Measurements from ENCODE around the gene SCN5A. TPM values are rescaled to one million over a fixed set of nuclear protein-coding genes. Genes with fewer than 3 reads are reported as not detected.

Gene SCN5A
- total and polyA plus RNA-seq, 2 donors = 1.1 to 3.1 TPM

DNA sequence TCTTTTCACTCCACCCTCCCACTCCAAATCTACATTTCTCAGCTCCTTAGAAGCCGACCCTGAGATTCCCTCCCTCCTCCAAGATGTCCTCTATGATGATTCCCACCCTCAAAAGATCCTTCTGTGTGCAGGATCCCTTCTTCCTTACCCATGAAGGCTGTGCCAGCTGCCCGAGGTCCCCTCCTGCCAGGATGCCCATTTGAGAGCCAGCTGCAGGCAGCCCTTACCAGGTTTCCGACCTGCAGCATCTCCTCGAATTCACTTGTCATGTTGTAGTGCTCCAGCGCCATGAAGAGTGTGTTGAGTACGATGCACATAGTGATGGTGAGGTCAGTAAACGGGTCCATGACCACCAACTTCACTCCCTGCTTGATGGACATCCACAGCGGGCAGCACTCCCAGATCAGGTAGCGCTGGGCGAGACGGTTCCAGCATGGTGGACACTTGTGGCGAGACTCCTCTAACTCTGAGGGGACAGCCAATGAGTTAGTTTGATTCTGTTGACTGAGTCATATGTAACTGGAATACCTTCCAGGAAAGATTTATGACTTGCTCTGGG lies 51.9 kb downstream of the SCN5A start:
- no peak overlapping the region for H3K27ac ChIP-seq (ENCODE audit: low read depth)
- no peak overlapping the region for H3K4me3 ChIP-seq (ENCODE audit: low read depth, low read length)
- no peaks in the 10 kb centered on the region for H3K36me3 ChIP-seq (ENCODE audit: insufficient read depth)
- 94% methylated on average over 12 of the region's 12 CpGs for WGBS
- H3K4me1 ChIP-seq (ENCODE audit: insufficient read depth) = no peaks in the 10 kb centered on the region
- DNase-seq (ENCODE audit: extremely low spot score) = no peak

DNA sequence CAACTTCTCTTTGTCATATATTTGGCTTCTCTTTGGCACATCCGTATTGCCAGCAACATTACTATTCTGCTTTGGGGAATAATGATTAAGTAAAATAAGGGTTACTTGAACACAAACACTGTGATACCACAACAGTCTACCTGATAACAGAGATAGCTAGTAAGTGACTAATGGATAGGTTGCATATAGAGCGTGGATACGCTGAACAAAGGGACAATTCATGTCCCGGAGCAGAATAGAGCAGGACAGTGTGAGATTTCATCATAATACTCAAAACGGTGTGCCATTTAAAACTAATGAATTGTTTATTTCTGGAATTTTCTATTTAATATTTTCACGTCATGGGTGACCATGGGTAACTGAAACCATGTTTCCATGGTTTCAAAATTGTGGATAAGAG lies 54.1 kb downstream of the SCN5A start:
- H3K4me3 ChIP-seq (ENCODE audit: low read depth, low read length) = no peak overlapping the region
- no peak for DNase-seq (ENCODE audit: extremely low spot score)
- no peaks in the 10 kb centered on the region for H3K36me3 ChIP-seq (ENCODE audit: insufficient read depth)
- 82% methylated on average over 6 of the region's 6 CpGs for WGBS
- H3K4me1 ChIP-seq (ENCODE audit: insufficient read depth) = no peaks in the 10 kb centered on the region
- H3K27ac ChIP-seq (ENCODE audit: low read depth) = no peak overlapping the region

DNA sequence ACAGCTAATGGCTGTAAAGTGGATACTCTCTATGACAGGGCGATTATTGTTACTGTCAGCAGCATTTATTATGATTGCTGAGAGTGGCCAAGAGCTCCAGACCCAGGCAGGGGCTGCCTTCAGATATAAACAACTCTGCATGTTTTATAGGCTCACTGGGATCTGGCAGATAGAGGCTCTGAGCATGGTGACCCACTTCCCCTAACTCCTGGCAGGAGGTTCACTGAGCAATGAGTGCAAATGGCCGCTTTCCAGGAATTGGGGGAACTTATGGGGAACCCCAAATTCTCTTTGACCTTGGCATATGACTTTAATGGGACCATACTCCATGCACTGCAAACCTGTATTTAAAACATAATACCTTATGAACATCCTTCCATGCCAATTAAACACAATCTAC lies 59.0 kb downstream of the SCN5A start:
- Histone ChIP-seq H3K4me3 (ENCODE audit: low read depth, low read length) (no peak overlapping the region), H3K36me3 (ENCODE audit: insufficient read depth) (no peaks in the 10 kb centered on the region), H3K4me1 (ENCODE audit: insufficient read depth) (no peaks in the 10 kb centered on the region), H3K27ac (ENCODE audit: low read depth) (no peak overlapping the region)
- WGBS = 24% methylated on average over 2 of the region's 2 CpGs
- no peak for DNase-seq (ENCODE audit: extremely low spot score)

DNA sequence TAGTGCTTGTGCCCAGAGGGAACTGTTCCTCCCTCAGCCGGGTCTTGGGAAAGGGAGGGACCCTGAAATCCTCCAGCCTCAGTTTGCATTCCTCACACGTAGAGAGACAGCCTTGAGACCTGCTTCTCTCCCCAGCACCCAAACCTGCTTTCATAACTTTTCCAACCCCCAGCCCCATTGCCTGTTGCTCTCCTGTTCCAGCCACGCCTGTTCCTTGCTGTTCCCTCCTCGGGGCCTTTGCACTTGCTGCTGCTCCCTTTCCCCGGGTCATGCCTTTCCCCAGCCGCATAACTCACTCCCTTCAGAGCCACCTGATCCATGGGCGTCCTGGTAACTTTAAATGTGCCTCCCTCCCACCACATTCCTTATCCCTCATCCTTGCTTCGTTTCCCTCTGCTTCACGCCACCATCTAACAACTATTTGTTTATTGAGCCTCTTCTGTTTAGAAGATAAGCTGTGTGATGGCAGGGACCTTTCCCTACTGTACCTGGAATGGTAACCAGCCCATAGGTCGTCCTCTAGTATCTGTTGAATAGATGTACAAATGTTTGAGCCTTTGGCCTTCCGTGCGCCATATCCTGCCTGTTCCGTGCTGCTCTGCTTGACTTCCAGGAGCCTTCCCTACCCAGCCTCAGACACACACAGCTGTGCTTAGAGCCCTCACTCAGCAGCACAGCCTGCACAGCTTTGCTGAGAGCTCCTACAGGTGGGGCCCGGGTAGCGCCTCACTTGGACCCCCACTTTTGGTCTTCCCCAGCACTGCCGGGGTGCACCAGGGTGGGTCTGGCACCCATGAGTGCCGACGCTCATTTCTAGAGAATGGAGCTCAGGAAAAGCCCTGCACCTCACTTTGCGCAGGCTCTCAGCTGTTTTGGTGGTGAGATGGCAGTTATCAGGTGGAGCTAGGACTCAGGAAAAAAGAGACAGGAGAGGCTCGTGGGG lies 60.2 kb downstream of the SCN5A start:
- WGBS = 86% methylated on average over 20 of the region's 20 CpGs
- no peaks in the 10 kb centered on the region for H3K36me3 ChIP-seq (ENCODE audit: insufficient read depth)
- H3K27ac ChIP-seq (ENCODE audit: low read depth) = no peak overlapping the region
- H3K4me1 ChIP-seq (ENCODE audit: insufficient read depth) = no peaks in the 10 kb centered on the region
- no peak for DNase-seq (ENCODE audit: extremely low spot score)
- H3K4me3 ChIP-seq (ENCODE audit: low read depth, low read length) = no peak overlapping the region

DNA sequence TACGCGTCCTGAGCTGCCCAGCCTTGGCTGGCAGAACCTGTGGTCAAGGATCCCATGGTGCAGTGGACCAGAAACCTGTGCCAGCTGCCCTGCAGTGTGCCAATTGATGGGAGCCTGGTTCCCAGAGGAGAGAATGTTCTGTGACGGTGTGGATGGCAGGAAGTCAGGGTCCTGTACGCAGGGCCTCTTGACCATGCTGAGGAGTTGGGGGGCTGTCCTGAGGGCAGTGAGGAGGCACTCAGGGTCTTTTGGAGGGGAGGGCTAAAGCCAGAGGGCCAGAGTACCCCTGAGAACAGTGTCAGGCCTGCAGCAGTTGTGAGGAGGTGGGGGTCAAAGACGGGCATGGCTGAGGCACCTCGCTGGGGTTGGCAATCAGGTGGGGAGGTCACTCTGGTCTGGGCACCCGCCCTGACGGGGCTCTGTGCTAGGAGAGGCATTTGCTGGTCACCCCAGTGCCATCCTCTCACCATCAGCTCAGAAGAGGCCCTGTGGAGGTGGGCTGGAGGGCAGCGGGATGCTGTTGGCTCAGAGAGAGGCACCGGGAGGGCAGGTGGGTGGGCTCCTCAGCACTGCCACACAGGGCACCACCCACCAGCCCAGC lies 61.0 kb downstream of the SCN5A start:
- H3K4me3 ChIP-seq (ENCODE audit: low read depth, low read length) = no peak overlapping the region
- DNase-seq (ENCODE audit: extremely low spot score) = no peak
- H3K36me3 ChIP-seq (ENCODE audit: insufficient read depth) = no peaks in the 10 kb centered on the region
- 66% methylated on average over 10 of the region's 10 CpGs for WGBS
- H3K27ac ChIP-seq (ENCODE audit: low read depth) = no peak overlapping the region
- no peaks in the 10 kb centered on the region for H3K4me1 ChIP-seq (ENCODE audit: insufficient read depth)

DNA sequence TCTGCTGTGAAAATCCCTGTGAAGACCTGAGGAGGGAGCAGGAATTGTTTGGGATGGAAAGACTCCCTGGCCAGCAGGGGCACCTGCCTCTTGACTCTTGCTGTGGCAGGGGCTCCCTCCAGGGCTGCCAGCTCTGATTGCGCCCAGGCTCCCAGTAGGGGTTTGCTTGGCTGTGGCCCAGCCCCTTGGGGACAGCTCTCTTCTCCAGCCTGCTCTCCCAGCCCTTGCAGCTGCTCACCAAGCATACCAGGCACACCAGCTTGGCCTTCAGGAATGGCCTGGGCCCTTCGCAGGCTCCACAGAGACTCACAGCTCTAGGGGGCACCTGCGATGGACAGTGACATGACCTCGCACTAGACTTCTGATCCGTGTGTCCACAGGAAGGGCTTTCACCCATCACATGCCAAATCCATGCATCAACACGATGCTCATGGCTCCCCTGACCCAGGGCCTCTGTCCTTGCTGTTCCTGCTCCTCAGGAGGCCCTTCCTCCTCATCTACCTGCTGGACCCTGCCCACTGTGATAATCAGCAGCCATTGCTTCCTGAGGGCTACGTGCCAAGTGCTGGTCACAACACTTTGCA lies 61.8 kb downstream of the SCN5A start:
- Histone ChIP-seq H3K27ac (ENCODE audit: low read depth) (no peak overlapping the region), H3K4me3 (ENCODE audit: low read depth, low read length) (no peak overlapping the region), H3K4me1 (ENCODE audit: insufficient read depth) (no peaks in the 10 kb centered on the region), H3K36me3 (ENCODE audit: insufficient read depth) (no peaks in the 10 kb centered on the region)
- DNase-seq (ENCODE audit: extremely low spot score) = no peak
- WGBS = 90% methylated on average over 7 of the region's 7 CpGs

DNA sequence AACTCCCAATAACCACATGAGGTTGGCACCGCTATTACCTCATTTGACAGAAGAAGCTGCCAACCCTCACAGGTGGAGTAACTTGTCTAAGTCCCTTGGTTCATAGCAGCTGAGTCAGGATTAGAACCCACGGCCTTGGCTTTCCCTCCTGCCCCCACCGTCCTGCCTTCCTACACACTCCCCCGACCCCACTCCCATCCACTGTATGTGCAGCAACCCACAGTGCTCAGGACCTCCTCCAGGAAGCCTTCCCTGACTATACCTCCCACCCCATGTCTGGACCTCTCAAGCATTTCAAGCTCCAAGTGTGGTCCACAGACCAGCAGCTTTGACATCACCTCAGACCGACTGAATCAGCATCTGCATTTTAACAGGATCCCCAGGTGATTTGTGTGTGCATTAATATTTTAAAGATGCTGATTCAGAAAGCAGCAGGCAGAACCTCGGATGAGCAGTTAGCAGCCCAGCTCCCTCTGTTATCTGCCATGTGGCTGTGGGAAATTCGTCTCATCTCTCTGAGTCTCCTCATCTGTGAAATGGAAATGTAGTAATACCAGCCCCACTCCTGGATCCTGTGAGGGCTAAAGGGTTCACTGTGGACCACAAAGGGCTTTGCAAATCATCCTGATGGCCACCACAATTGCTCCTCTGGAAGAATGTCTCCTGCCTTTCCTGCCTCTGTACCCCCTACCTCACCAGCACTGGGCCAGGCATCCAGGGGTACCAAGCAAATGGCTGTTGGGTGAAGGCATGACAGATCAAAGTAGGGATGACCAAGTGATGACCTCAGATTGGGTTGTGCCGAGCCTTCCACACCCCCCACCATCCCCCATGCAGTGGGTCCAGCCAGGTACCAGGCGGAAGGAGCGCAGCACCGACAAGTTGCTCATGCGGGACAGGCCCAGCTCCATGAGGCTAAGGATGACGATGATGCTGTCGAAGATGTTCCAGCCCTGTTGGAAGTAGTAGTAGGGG lies 62.7 kb downstream of the SCN5A start:
- WGBS = 91% methylated on average over 14 of the region's 14 CpGs
- Histone ChIP-seq H3K4me3 (ENCODE audit: low read depth, low read length) (no peak overlapping the region), H3K36me3 (ENCODE audit: insufficient read depth) (no peaks in the 10 kb centered on the region), H3K27ac (ENCODE audit: low read depth) (no peak overlapping the region), H3K4me1 (ENCODE audit: insufficient read depth) (no peaks in the 10 kb centered on the region)
- DNase-seq (ENCODE audit: extremely low spot score) = no peak

DNA sequence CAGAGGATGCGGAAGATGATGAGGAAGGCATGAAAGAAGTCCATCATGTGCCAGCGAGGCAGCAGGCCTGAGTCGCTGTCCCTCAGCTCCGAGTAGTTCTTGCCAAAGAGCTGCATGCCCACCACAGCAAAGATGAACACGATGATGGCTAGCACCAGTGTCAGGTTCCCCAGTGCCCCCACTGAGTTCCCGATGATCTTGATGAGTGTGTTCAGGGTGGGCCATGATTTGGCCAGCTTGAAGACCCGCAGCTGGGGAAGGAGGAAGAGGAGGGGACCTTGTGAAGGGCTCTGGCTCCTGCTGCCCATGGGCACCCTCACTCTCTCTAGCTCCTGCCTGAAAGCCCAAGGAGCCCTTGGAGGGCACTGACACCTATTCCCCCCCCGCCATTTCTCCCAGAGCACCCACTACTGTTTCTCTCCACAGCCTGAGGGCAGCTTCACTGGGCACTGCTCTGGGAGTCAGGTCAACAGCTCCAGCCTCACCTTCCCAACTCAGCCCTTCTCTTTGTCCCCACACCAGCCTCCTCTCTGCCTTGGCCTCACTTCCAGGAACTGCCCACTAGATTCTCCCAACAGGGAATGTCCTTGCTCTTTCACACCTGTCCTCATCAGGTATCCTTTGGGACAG lies 63.6 kb downstream of the SCN5A start:
- WGBS = 95% methylated on average over 8 of the region's 8 CpGs
- H3K4me1 ChIP-seq (ENCODE audit: insufficient read depth) = no peaks in the 10 kb centered on the region
- H3K4me3 ChIP-seq (ENCODE audit: low read depth, low read length) = no peak overlapping the region
- no peaks in the 10 kb centered on the region for H3K36me3 ChIP-seq (ENCODE audit: insufficient read depth)
- no peak for DNase-seq (ENCODE audit: extremely low spot score)
- H3K27ac ChIP-seq (ENCODE audit: low read depth) = no peak overlapping the region

DNA sequence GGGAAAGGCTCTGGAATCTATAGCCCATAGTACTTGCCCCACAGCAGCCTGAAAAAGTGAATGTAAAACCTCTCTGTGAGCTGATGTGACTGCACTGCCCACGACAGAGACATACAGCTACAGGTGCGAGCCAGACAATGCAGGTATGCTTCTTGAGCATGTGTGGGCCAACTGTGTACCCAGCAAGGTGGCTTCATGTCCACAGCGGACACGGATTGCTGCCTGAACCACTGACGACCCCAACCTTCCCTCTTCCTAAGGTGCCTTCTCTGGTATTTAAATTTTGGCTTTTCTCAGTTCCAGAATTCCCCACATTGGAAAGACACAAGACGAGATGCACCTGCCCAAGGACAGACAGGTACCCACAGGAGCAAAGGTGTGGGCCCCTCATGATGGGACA lies 65.8 kb downstream of the SCN5A start:
- WGBS = 93% methylated on average over 6 of the region's 6 CpGs
- no peaks in the 10 kb centered on the region for H3K36me3 ChIP-seq (ENCODE audit: insufficient read depth)
- no peaks in the 10 kb centered on the region for H3K4me1 ChIP-seq (ENCODE audit: insufficient read depth)
- no peak for DNase-seq (ENCODE audit: extremely low spot score)
- no peak overlapping the region for H3K4me3 ChIP-seq (ENCODE audit: low read depth, low read length)
- H3K27ac ChIP-seq (ENCODE audit: low read depth) = no peak overlapping the region

DNA sequence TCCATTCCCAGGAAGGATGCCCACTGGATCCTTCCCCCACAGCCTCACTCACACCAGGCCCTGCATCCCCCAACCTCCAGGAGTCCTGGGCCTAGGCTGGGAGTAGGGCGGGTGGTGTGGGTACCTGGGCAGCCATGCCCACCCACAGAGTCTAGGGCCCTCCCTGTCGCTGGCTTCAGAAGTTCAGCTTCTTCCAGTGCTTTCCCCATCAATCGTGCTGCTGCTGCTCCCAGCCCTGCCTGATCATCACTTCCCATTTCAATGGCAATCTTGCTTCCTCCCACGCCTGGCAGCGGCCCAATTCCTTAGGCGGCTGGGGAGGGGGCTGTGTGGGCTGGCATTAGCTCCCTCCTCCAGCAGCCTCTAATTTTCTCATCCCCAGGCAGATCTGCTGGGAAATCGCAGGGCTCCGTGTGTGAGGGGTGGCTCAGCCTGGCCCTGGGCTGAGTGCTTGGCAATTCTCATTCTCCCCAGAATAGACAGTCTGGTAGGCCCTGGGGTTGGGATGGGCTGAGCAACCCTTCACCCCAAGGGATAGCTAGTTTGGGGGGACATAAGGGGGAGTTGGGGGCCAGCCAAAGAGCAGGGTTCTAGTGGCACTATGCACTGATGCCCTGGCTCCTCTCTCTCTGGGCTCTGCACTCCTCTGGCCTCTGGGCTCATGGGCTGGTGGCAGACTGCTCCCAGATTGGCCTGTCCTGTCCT lies 66.4 kb downstream of the SCN5A start:
- H3K27ac ChIP-seq (ENCODE audit: low read depth) = no peak overlapping the region
- H3K4me1 ChIP-seq (ENCODE audit: insufficient read depth) = no peaks in the 10 kb centered on the region
- H3K36me3 ChIP-seq (ENCODE audit: insufficient read depth) = no peaks in the 10 kb centered on the region
- no peak overlapping the region for H3K4me3 ChIP-seq (ENCODE audit: low read depth, low read length)
- WGBS = 66% methylated on average over 8 of the region's 8 CpGs
- no peak for DNase-seq (ENCODE audit: extremely low spot score)

DNA sequence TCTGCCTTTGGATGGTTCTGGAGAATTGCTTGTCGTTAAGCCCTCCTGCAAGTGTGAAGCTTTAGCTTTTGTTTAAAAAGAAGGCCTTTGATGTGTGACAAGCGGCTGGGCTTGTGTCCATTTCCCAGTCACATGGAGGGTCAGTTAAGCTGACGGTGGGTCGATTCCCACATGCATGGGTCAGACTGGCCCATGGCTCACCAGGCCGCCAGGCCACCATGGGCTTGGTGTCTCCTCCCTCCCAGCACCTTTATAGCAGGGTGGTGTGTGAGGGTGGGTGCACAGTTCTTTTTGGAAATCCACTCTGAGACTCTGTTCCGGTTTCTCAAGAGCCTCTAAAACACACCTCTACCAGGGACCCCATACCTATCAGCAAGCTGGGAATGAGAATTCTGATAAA lies 67.2 kb downstream of the SCN5A start:
- Histone ChIP-seq H3K27ac (ENCODE audit: low read depth) (no peak overlapping the region), H3K36me3 (ENCODE audit: insufficient read depth) (no peaks in the 10 kb centered on the region), H3K4me1 (ENCODE audit: insufficient read depth) (no peaks in the 10 kb centered on the region), H3K4me3 (ENCODE audit: low read depth, low read length) (no peak overlapping the region)
- no peak for DNase-seq (ENCODE audit: extremely low spot score)
- WGBS = 85% methylated on average over 6 of the region's 6 CpGs

DNA sequence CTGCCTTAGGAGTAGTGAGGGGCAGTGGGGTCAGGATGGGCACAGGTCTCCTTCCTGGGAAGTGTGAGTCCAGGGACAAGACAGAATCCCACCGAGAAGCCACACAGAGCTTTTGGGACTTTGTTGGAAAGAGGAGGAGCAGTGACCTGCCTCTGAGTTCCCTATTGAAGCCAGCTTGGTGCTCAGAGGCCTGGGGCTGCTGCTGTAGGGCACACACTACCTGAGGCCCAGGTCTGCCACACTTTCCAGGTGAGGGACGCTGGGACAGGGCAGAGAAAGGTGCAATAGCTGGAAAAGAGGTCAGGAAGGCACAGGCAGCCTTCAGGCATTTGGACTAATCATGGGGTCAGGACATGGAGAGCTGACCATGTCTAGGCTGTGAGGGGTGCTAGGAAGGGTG lies 67.7 kb downstream of the SCN5A start:
- Histone ChIP-seq H3K36me3 (ENCODE audit: insufficient read depth) (no peaks in the 10 kb centered on the region), H3K4me1 (ENCODE audit: insufficient read depth) (no peaks in the 10 kb centered on the region), H3K4me3 (ENCODE audit: low read depth, low read length) (no peak overlapping the region), H3K27ac (ENCODE audit: low read depth) (no peak overlapping the region)
- 95% methylated on average over 2 of the region's 2 CpGs for WGBS
- no peak for DNase-seq (ENCODE audit: extremely low spot score)

Measured in urinary bladder (tissue), 4 donors.